Kidney epithelial cell (primary cell): ENCODE measurements around the gene RAD51B. TPM values are rescaled to one million over a fixed set of nuclear protein-coding genes. Genes with fewer than 3 reads are reported as not detected.
"Not testable (repeated sequence)": the region's sequence is repeated elsewhere in the genome, so short reads cannot be mapped to it uniquely, and the experiment has no call there.

ENCODE experiments used
- DNase-seq: peaks from one replicate; pipeline ENCODE4 v3.0.0-alpha.2; 2010; ENCODE audit warnings: low read depth
- H3K27me3 ChIP-seq: 2 replicates; pipeline ENCODE4 v1.6.0; 2011; ENCODE audit warnings: low read length; ENCODE audit not compliant: control insufficient read depth, insufficient read depth
- H3K36me3 ChIP-seq: 2 replicates; pipeline ENCODE4 v1.5.1; 2011; ENCODE audit warnings: low read length; ENCODE audit not compliant: control insufficient read depth, insufficient read depth
- H3K4me3 ChIP-seq: 2 replicates; pipeline ENCODE4 v1.5.1; 2011; ENCODE audit warnings: low read depth, mild to moderate bottlenecking, control low read depth, low read length
- CTCF ChIP-seq: IDR thresholded peaks from 2 replicates; pipeline ENCODE4 v1.5.1; 2011; ENCODE audit warnings: mild to moderate bottlenecking, moderate library complexity, low read length, control low read depth, inconsistent platforms; ENCODE audit not compliant: insufficient read depth, poor library complexity, severe bottlenecking
- total RNA-seq: library from RNA; depleted of rRNA; stranded (reverse); fragments of >200 nt; gene quantifications from 2 replicates; pipeline ENCODE4 v1.2.3, GENCODE V29; 2015

RAD51B gene
- total RNA-seq, 1 donor from 2014 or later, result 9.5 TPM

- no peak for DNase-seq
- no peak for TF ChIP-seq CTCF
- Histone ChIP-seq H3K4me3 (no peak overlapping the region), H3K36me3 (no peaks in the 10 kb centered on the region), H3K27me3 (no peaks in the 10 kb centered on the region)
Measured at GRCh38 chr14:68040633-68041369, 221.2 kb downstream of the RAD51B start.

GRCh38 chr14:68041876-68042354 is 222.3 kb downstream of the RAD51B start:
- no peaks in the 10 kb centered on the region for H3K27me3 ChIP-seq
- no peaks in the 10 kb centered on the region for H3K36me3 ChIP-seq
- DNase-seq, result no peak
- no peak for TF ChIP-seq CTCF
- no peak overlapping the region for H3K4me3 ChIP-seq

GRCh38 chr14:68042586-68043210 is 223.1 kb downstream of the RAD51B start:
- DNase-seq, result no peak
- no peak for TF ChIP-seq CTCF

GRCh38 chr14:68043752-68044151 is 224.2 kb downstream of the RAD51B start:
- DNase-seq, result no peak
- no peak for TF ChIP-seq CTCF
- no peaks in the 10 kb centered on the region for H3K36me3 ChIP-seq
- H3K4me3 ChIP-seq, result no peak overlapping the region
- no peaks in the 10 kb centered on the region for H3K27me3 ChIP-seq

More at GRCh38 chr14:68042586-68043210, 223.1 kb downstream of the RAD51B start:
- Histone ChIP-seq H3K27me3 (no peaks in the 10 kb centered on the region), H3K36me3 (no peaks in the 10 kb centered on the region), H3K4me3 (no peak overlapping the region)

DNA sequence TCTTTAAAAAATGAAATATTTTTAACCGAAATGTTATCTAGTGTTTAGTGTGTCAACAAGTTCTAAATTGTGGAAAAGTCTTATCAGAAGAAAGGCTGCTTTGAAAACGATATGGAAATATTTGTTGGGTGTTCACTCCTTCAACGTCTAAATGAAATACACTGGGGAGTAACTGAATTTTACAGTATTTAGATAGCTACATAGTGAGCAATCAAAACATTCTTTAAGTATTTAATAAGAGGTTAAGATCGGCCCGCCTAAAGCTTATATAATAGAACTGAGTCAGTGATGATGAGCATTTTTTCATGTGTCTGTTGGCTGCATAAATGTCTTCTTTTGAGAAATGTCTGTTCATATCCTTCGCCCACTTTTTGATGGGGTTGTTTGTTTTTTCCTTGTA is 228.3 kb downstream of the RAD51B start:
- Histone ChIP-seq H3K36me3 (no peaks in the 10 kb centered on the region), H3K4me3 (no peak overlapping the region), H3K27me3 (no peaks in the 10 kb centered on the region)
- TF ChIP-seq CTCF, result no peak
- DNase-seq, result no peak

GRCh38 chr14:68048815-68049214 is 229.2 kb downstream of the RAD51B start:
- H3K27me3 ChIP-seq, DNase-seq, H3K36me3 ChIP-seq, H3K4me3 ChIP-seq: not testable (repeated sequence)
